ENCODE data around the gene ACTG2. TPM values are rescaled to one million over a fixed set of nuclear protein-coding genes. Genes with fewer than 3 reads are reported as not detected.

Gene ACTG2
- total RNA-seq, 1 experiment from 2014 or later = 1.5 TPM

- no peak overlapping the region for H3K14ac ChIP-seq (ENCODE audit: insufficient read depth, low read length)
- H3K23ac ChIP-seq (ENCODE audit: insufficient read length, low read depth, low read length) = no peak overlapping the region
- H3T11ph ChIP-seq (ENCODE audit: low read length) = no peak overlapping the region
- H3K9ac ChIP-seq (ENCODE audit: extremely low read depth, insufficient read length, low read length) = no peak overlapping the region
- H3K56ac ChIP-seq (ENCODE audit: insufficient read length, low read depth, low read length) = no peak overlapping the region
- no peak overlapping the region for H2BK20ac ChIP-seq (ENCODE audit: low read depth, low read length, poor library complexity, severe bottlenecking)
- no peak overlapping the region for H3K27ac ChIP-seq (ENCODE audit: insufficient read length, low read depth, low read length)
- H2AFZ ChIP-seq (ENCODE audit: low read length) = peak overlapping the region; percentile 87
- no peaks in the 10 kb centered on the region for H3K79me2 ChIP-seq (ENCODE audit: insufficient read depth, low read length)
- Mint-ChIP-seq H3K4me3 (peak overlapping the region in 1 of 2 experiments; percentile 51; a peak in 2 of 5 replicates), H3K9me3 (no peaks in the 10 kb centered on the region), H3K27me3 (ENCODE audit: low read depth) (peaks cover 14% of the 10 kb centered on the region), H3K4me1 (peaks cover 11% of the 10 kb centered on the region in 2 experiments), H3K36me3 (ENCODE audit: insufficient read depth in 1 of 3, low read depth in 3 of 3) (no peaks in the 10 kb centered on the region), H3K27ac (no peak overlapping the region)
- no peak overlapping the region for H2BK5ac ChIP-seq (ENCODE audit: insufficient read length, low read length)
- H3K27me3 ChIP-seq (ENCODE audit: insufficient read depth, low read length) = no peaks in the 10 kb centered on the region
- no peak overlapping the region for H2BK12ac ChIP-seq (ENCODE audit: insufficient read length, low read depth, low read length)
- H2BK15ac ChIP-seq (ENCODE audit: low read depth, low read length) = no peak overlapping the region
- no peak overlapping the region for H3K18ac ChIP-seq (ENCODE audit: insufficient read length, low read depth, low read length)
- H4K8ac ChIP-seq (replicated peaks; ENCODE audit: insufficient read length, low read depth, low read length) = no peak overlapping the region
- peak; percentile 71 for TF ChIP-seq CTCF (conservative IDR thresholded peaks at IDR 0.05)
- no peak overlapping the region for H3K4me2 ChIP-seq (ENCODE audit: insufficient read depth, insufficient read length, low read length)
- H2AK5ac ChIP-seq (ENCODE audit: insufficient read length, low read length) = no peak overlapping the region
- H3K9me3 ChIP-seq (ENCODE audit: control insufficient read depth, low read depth, low read length) = no peaks in the 10 kb centered on the region
- no peak overlapping the region for H2BK120ac ChIP-seq (ENCODE audit: low read depth, low read length, poor library complexity, severe bottlenecking)
- no CpG with 5 or more reads among the region's 12 CpGs for WGBS (ENCODE audit: extremely low coverage, insufficient read length, low lambda C conversion rate)
- H3K4me1 ChIP-seq (ENCODE audit: insufficient read depth, low read length) = no peaks in the 10 kb centered on the region
- no peaks in the 10 kb centered on the region for H3K79me1 ChIP-seq (ENCODE audit: insufficient read depth, low read depth, low read length, poor library complexity, severe bottlenecking)
- no peaks in the 10 kb centered on the region for H4K20me1 ChIP-seq (ENCODE audit: control insufficient read depth, insufficient read depth, insufficient read length)
- no peak overlapping the region for H4K5ac ChIP-seq (ENCODE audit: insufficient read length, low read depth, low read length)
- H4K91ac ChIP-seq (ENCODE audit: insufficient read length, low read depth, low read length) = no peak overlapping the region
- no peaks in the 10 kb centered on the region for H3K23me2 ChIP-seq (ENCODE audit: insufficient read length, low read depth, low read length, poor library complexity, severe bottlenecking)
- DNase-seq = peak; percentile 90
- no peak overlapping the region for H3K4ac ChIP-seq (ENCODE audit: low read depth, low read length)
These were observed 28.1 kb downstream of the ACTG2 start for GRCh38 chr2:73920577-73921545.

Data from H9 (cell line).